HG03135 (cell line): Measurements from ENCODE around the gene PECR.

Source experiments
- ATAC-seq: cut with Tn5 transposase; IDR thresholded peaks from one replicate; pipeline ENCODE4 v1.9.1; 2021; ENCODE audit warnings: mild to moderate bottlenecking, moderate library complexity; ENCODE audit not compliant: unreplicated experiment

Gene PECR

GRCh38 chr2:216072473-216072872 is 9.1 kb downstream of the PECR start:
- ATAC-seq = no peak

- ATAC-seq = no peak
Measured at GRCh38 chr2:216071111-216071851, 10.3 kb downstream of the PECR start.

- no peak for ATAC-seq
Measured at GRCh38 chr2:216070195-216070594, 11.4 kb downstream of the PECR start.

- no peak for ATAC-seq
Measured at GRCh38 chr2:216069028-216069427, 12.6 kb downstream of the PECR start.

DNA sequence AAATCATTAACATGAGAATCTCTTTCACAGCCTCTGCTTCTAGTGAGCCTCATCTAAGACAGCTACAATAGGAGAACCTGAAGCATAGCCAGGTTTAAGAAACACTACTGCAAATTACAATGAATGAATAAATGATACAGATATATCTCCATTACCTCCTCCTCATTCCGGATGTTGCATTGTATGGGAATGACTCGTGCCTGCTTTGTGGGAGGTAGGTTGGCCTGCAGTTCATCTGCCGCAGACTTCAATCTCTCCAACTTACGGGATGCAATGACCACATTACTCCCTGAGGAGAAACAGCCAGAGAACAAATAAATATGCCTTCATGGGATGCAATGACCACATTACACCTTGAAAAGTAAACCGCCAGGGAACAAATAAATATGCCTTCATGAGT is 15.4 kb downstream of the PECR start:
- no peak for ATAC-seq

DNA sequence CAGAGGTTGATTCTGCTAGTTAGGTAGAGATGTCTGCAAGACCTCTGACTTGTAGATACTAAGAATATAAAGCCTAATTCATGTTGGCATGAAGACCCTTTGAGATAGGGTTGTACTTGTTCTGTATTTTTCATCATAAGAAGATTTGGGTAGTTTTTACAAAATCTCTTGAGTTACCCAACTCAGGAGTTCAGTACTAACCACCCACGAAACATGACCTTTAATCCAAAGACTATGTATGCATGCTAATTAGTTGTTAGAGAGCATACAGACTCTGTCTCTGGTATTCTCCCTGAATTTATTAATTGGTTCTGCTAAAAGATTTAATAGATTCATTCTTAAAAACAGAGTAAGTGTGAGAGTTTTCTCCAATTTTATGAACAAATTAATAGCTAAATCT is 16.9 kb downstream of the PECR start:
- no peak for ATAC-seq

DNA sequence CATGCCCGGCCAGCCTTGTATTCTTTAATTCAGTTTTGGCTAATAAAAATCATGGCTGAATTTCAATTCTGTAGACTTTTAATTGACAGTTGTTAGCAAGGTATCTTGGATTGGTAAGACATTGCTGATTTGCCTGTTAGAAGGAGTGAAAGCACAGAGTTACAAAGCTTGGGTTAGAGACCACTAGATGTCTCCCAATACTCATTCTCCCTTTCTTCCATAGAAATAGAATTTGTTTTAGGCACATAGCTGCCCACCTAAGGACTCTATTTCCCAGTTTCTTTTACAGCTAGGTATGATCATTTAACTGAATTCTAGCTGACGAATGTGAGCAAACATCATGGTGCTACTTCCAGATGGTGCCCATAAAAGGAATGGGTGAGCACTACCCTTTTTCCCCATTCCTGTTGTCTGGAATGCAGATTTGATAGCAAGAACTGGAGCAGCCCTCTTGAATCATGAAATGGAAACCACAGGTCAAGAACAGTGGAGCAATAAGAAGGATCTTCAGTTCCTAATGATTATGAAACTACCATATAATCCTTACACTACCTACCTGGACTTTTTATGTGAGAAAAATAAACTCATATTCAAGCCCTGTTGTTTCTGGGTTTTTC is 17.5 kb downstream of the PECR start:
- ATAC-seq = no peak

- no peak for ATAC-seq
Measured at GRCh38 chr2:216059233-216059834, 22.3 kb downstream of the PECR start.

DNA sequence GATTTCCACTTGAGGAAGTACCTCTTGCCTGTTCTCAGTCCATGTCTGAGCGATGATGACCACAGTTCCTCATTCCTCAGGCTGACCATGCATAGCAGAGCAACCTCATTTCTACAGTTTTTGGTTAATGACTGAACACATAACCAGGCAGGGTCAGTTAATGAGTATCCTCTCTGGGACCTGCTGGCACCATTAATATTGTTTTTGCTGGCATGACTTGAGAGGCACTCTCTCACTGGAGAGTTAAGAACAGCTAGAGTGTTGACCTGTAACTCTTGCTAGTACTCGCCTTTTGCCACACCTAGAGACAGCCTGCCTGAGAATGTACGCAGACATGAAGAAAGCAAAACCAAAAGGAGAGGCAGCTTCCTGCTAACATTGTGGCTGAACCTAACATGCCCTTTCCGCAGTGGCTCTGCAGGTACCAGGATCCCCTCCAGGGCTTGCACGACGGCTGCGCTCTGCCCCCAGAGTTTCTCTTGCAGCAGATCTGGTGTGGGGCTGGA is 23.9 kb downstream of the PECR start:
- peak; percentile 85 for ATAC-seq

DNA sequence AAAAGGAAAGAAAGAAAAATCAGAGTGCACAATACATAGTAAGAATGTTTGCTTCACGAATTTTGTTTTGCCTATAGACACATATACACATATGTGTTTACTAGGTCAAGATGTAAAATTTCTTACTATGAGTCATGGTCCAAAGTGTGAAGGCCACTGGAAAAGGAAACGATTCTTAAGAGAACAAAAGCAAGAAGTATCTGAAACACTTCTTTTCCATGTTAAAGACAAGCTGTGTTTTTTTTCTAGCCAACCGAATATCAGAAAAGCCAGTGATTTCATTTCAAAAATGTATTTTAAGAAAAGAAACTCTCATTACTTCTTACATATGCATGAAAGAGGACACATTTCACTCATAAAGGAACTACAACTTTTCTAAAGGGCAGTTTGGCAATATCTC is 24.9 kb downstream of the PECR start:
- ATAC-seq = peak; percentile 42

GRCh38 chr2:216055680-216056079 is 25.9 kb downstream of the PECR start:
- no peak for ATAC-seq

DNA sequence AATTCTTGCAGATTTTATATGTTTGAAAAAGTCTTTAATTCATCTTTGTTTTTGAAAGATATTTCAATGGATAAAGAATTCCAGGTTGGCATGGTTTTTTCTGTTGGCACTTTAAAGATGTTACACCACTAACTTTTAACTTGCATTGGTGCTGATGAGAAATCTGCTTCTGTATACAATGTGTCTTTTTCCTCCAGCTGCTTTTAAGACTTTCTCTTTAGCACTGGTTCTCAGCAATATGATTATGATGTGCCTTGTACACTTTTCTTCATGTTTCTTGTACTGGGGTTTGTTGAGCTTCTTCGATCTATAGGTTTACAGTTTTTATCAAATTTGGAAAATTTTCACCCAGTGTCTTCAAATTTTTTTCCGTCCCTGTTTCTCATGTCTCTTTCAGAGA is 29.2 kb downstream of the PECR start:
- ATAC-seq = no peak

DNA sequence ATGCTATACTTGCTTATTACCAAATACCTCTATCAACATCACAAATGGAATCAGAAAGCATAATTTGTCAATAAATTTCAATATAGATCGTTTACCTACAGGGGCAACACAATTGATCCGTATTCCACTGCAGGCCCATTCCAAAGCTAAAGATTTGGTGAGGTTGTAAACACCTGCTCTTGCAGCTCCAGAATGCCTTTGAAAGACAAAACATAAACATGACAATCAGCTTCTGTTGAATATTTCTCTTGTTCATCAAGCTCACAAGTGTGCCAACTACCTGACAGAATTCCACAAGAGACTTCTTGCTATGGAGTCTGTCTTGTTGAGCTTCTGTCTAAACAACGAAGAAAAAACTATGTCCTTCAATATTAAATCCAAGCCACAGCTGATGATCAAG is 30.3 kb downstream of the PECR start:
- no peak for ATAC-seq

GRCh38 chr2:216049452-216049851 is 32.2 kb downstream of the PECR start:
- no peak for ATAC-seq

DNA sequence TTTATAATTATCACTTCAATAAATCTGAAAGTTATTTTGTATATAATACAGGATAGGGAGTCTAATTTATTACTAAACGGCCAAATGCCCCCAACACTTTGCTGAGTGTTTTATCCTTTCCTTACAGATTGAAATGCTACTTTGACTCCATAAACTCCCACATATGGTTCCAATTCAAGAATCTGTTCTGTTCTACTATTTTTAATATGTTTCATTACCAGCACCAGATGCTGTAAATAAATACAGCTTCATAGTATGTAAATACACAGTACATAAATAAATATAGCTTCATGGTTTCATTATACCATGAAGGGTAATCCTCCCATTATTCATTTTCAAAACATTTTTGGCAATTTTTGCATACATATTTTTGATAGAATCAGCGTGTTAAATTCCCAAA is 34.2 kb downstream of the PECR start:
- no peak for ATAC-seq

GRCh38 chr2:216044883-216045486 is 36.6 kb downstream of the PECR start:
- peak; percentile 94 for ATAC-seq

DNA sequence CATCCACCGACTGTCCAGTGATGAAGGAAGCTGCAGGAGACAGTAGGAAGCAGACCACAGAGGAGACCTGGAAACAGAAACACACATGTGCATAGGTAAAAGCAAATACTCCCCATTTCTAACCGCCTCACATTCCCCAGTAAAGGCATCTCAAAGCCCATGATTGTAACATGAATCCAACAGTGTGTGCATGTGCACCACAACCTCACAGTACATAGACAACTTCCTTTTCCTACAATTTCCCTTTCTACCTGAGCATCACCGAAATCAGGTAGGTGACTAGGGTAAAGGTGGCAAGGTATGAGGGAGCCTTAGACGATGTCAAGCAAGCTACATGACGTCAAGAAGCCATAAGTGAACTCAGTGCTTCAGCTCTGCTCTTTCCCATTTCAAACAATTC is 37.7 kb downstream of the PECR start:
- ATAC-seq = no peak

GRCh38 chr2:216041438-216041837 is 40.2 kb downstream of the PECR start:
- ATAC-seq = no peak

GRCh38 chr2:216039918-216040317 is 41.7 kb downstream of the PECR start:
- ATAC-seq = no peak

DNA sequence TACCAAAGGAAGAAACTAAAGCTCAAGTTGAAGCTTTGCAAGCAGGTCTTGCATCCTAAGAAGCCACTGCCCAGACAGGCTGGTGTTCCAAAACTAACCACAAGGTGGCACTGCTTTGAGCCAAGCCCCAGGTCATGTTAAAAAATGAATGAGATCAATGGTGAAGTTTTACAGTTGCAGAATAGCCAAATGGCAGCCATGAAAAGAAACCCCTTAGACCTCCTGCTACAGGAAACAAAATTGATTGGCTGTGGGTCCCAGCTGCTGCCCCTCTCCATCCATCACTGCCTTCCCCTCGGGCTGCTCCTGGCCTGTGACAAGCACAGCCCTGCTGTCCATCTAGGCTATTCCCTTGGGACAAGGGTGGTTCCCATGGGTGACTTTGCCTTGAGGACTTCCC is 47.5 kb downstream of the PECR start:
- ATAC-seq = peak; percentile 46

GRCh38 chr2:216033403-216033802 is 48.2 kb downstream of the PECR start:
- no peak for ATAC-seq
